IMR-90 (cell line): ENCODE results near the gene RBPJ. TPM values are rescaled to one million over a fixed set of nuclear protein-coding genes. Genes with fewer than 3 reads are reported as not detected.

Source experiments
- ATAC-seq: fragments of 200-7000 bp; cut with Tn5 transposase; 2 replicates; pipeline ENCODE4 v1.9.1; 2020; ENCODE audit warnings: low read depth, mild to moderate bottlenecking, moderate library complexity
- BruUV-seq: library from RNA; stranded (reverse); fragments of 400-500 nt; replicated peaks from 2 replicates; lab custom pipeline; 2021; lab: Mats Ljungman, UMichigan
- CTCF ChIA-PET: fragments of 300-600 bp; formaldehyde crosslinking; extraction: SDS; loops from one replicate; lab custom pipeline; 2021; ENCODE audit warnings: antibody characterized with exemption; lab: Yijun Ruan, JAX
- POLR2A ChIA-PET: fragments of 300-600 bp; sonication (Branson Sonifier 250); formaldehyde crosslinking; loops from one replicate; lab custom pipeline; 2022; ENCODE audit warnings: antibody characterized with exemption; ENCODE audit not compliant: unreplicated experiment; lab: Charles Lee
- DNase-seq: peaks from one replicate; pipeline ENCODE4 v3.0.0; 2013
- H2AFZ ChIP-seq: replicated peaks from 2 replicates; pipeline ENCODE3; 2013; ENCODE audit warnings: low read length, mild to moderate bottlenecking; ENCODE audit not compliant: poor library complexity
- H2AK5ac ChIP-seq: 2 replicates; pipeline ENCODE4 v1.6.1; 2013; ENCODE audit warnings: low read depth, low read length, inconsistent platforms
- H2AK9ac ChIP-seq: replicated peaks from 2 replicates; pipeline ENCODE3; 2013; ENCODE audit warnings: mild to moderate bottlenecking, low read depth, low read length, moderate library complexity; ENCODE audit not compliant: poor library complexity
- H2BK120ac ChIP-seq: 2 replicates; pipeline ENCODE4 v1.6.1; 2013; ENCODE audit warnings: low read depth, low read length, inconsistent platforms
- H2BK15ac ChIP-seq: 3 replicates; pipeline ENCODE4 v1.6.1; 2013; ENCODE audit warnings: low read depth, low read length, inconsistent platforms
- H2BK20ac ChIP-seq: 2 replicates; pipeline ENCODE4 v1.6.1; 2013; ENCODE audit warnings: low read depth, mild to moderate bottlenecking, inconsistent platforms, low read length, moderate library complexity
- H2BK5ac ChIP-seq: 2 replicates; pipeline ENCODE4 v1.6.1; 2013; ENCODE audit warnings: mild to moderate bottlenecking, low read depth, low read length, inconsistent platforms; ENCODE audit not compliant: poor library complexity, severe bottlenecking
- H3K14ac ChIP-seq: replicated peaks from 2 replicates; pipeline ENCODE4 v1.6.1; 2013; ENCODE audit warnings: low read depth, low read length, inconsistent platforms
- H3K18ac ChIP-seq: 2 replicates; pipeline ENCODE4 v1.6.1; 2013; ENCODE audit warnings: low read depth, low read length, control low read depth
- H3K23ac ChIP-seq: 2 replicates; pipeline ENCODE4 v1.6.1; 2013; ENCODE audit warnings: low read depth, low read length, inconsistent platforms
- H3K27ac ChIP-seq: 2 replicates; pipeline ENCODE4 v1.5.1; 2013; ENCODE audit warnings: mild to moderate bottlenecking, control low read depth, low read length; ENCODE audit not compliant: insufficient read depth
- H3K27me3 ChIP-seq: 2 replicates; pipeline ENCODE4 v1.6.1; 2013; ENCODE audit warnings: low read length; ENCODE audit not compliant: control insufficient read depth, insufficient read depth
- H3K36me3 ChIP-seq: 2 replicates; pipeline ENCODE4 v1.6.1; 2013; ENCODE audit warnings: low read length, mixed read lengths; ENCODE audit not compliant: control insufficient read depth, insufficient read depth
- H3K4ac ChIP-seq: 2 replicates; pipeline ENCODE4 v1.6.1; 2013; ENCODE audit warnings: low read depth, low read length, inconsistent platforms
- H3K4me1 ChIP-seq: 2 replicates; pipeline ENCODE4 v1.6.1; 2013; ENCODE audit warnings: low read length, mixed read lengths; ENCODE audit not compliant: control insufficient read depth, insufficient read depth
- H3K4me2 ChIP-seq: 2 replicates; pipeline ENCODE4 v1.6.1; 2013; ENCODE audit warnings: low read depth, mild to moderate bottlenecking, control low read depth, low read length, moderate library complexity
- H3K4me3 ChIP-seq: 2 replicates; pipeline ENCODE4 v1.5.1; 2013; ENCODE audit warnings: low read depth, mild to moderate bottlenecking, control low read depth, low read length, moderate library complexity; ENCODE audit not compliant: insufficient read depth
- H3K56ac ChIP-seq: 2 replicates; pipeline ENCODE4 v1.6.1; 2013; ENCODE audit warnings: low read length, inconsistent platforms; ENCODE audit not compliant: insufficient read depth; ENCODE audit errors: extremely low read depth
- H3K79me1 ChIP-seq, 2 experiments: 2 replicates each; pipeline ENCODE4 v1.6.1; 2013; ENCODE audit warnings: low read length in 2 of 2, inconsistent platforms in 1 of 2, low read depth in 1 of 2
- H3K9ac ChIP-seq: 2 replicates; pipeline ENCODE4 v1.6.1; 2013; ENCODE audit warnings: low read depth, low read length, control low read depth
- H3K9me1 ChIP-seq: 2 replicates; pipeline ENCODE4 v1.6.1; 2013; ENCODE audit warnings: low read length, inconsistent platforms; ENCODE audit not compliant: insufficient read depth
- H3K9me3 ChIP-seq: 2 replicates; pipeline ENCODE4 v1.6.1; 2013; ENCODE audit warnings: low read length; ENCODE audit not compliant: control insufficient read depth, insufficient read depth
- H4K20me1 ChIP-seq: 2 replicates; pipeline ENCODE4 v1.6.1; 2013; ENCODE audit warnings: low read length, inconsistent platforms; ENCODE audit not compliant: insufficient read depth
- H4K5ac ChIP-seq: 2 replicates; pipeline ENCODE4 v1.6.1; 2013; ENCODE audit warnings: mild to moderate bottlenecking, low read depth, low read length, control low read depth
- H4K8ac ChIP-seq, 2 experiments: 2 replicates each; pipeline ENCODE4 v1.6.1; 2013; ENCODE audit warnings: low read depth in 2 of 2, low read length in 2 of 2, control low read depth in 1 of 2, inconsistent platforms in 1 of 2
- H4K91ac ChIP-seq: 2 replicates; pipeline ENCODE4 v1.6.1; 2013; ENCODE audit warnings: low read depth, low read length, inconsistent platforms; ENCODE audit not compliant: insufficient read depth
- BHLHE40 ChIP-seq: fragments of 150-350 bp; IDR thresholded peaks from 2 replicates; pipeline ENCODE4 v1.6.1; 2016; ENCODE audit warnings: mild to moderate bottlenecking, low read depth, low read length
- CHD1 ChIP-seq: IDR thresholded peaks from 2 replicates; pipeline ENCODE4 v1.6.1; 2012; ENCODE audit warnings: low read depth, low read length, improper control_type of control experiment
- FOS ChIP-seq: fragments of 150-350 bp; IDR thresholded peaks from 2 replicates; pipeline ENCODE4 v1.6.1; 2016; ENCODE audit warnings: low read depth, low read length
- MAFK ChIP-seq: IDR thresholded peaks from 2 replicates; pipeline ENCODE4 v1.6.1; 2012; ENCODE audit warnings: low read depth, low read length, improper control_type of control experiment
- MAZ ChIP-seq: IDR thresholded peaks from 2 replicates; pipeline ENCODE4 v1.6.1; 2012; ENCODE audit warnings: low read depth, mild to moderate bottlenecking, low read length, improper control_type of control experiment, moderate library complexity, borderline replicate concordance
- MXI1 ChIP-seq: IDR thresholded peaks from 2 replicates; pipeline ENCODE4 v1.6.1; 2012; ENCODE audit warnings: low read depth, mild to moderate bottlenecking, low read length, moderate library complexity, borderline replicate concordance
- NFE2L2 ChIP-seq: fragments of 150-350 bp; IDR thresholded peaks from 2 replicates; pipeline ENCODE4 v1.6.1; 2016; ENCODE audit warnings: low read depth, mild to moderate bottlenecking, low read length
- POLR2A ChIP-seq: IDR thresholded peaks from 2 replicates; pipeline ENCODE4 v1.6.1; 2012; ENCODE audit warnings: mild to moderate bottlenecking, low read depth, low read length
- RAD21 ChIP-seq: IDR thresholded peaks from 2 replicates; pipeline ENCODE4 v1.6.1; 2012; ENCODE audit warnings: low read length, improper control_type of control experiment
- RFX5 ChIP-seq: IDR thresholded peaks from 2 replicates; pipeline ENCODE4 v1.8.0; 2012; ENCODE audit warnings: low read depth, mild to moderate bottlenecking, low read length, moderate library complexity
- SMC3 ChIP-seq: fragments of 150-350 bp; IDR thresholded peaks from 2 replicates; pipeline ENCODE4 v1.6.1; 2016; ENCODE audit warnings: low read depth, mild to moderate bottlenecking, antibody characterized with exemption, low read length, moderate library complexity
- WGBS, 2 experiments: methylation state at CpG; one replicate each; pipeline versions ENCODE4 v1.1.5 to v1.1.7; 2013; ENCODE audit warnings: missing lambda C conversion rate in 2 of 2; ENCODE audit not compliant: insufficient read length in 1 of 2; ENCODE audit errors: extremely low coverage in 2 of 2; 5-methylcytosine and 5-hydroxymethylcytosine counted together
- dilution Hi-C: fragments of 300-500 bp; cut with HindIII; formaldehyde crosslinking; loops from one replicate; pipeline ENCODE4 v1.14.3; 2018; ENCODE audit warnings: low sequenced_read_pairs; ENCODE audit not compliant: unreplicated experiment
- in situ Hi-C: fragments of 300-500 bp; cut with MboI; formaldehyde crosslinking; loops from 3 replicates; pipeline ENCODE4 v1.14.3; 2019; ENCODE audit warnings: low sequenced_read_pairs, inconsistent platforms, mixed read lengths
- intact Hi-C: fragments of 100-400 bp; cut with micrococcal nuclease; formaldehyde crosslinking; loops from 2 replicates; pipeline ENCODE4 v1.10.0; 2022
- polyA plus RNA-seq, 3 experiments: library from polyadenylated mRNA; depleted of rRNA; stranded (reverse); fragments of >200 nt; gene quantifications; 2 replicates each; pipeline ENCODE4 v1.2.3, GENCODE V29; 2012; ENCODE audit warnings: low replicate concordance in 1 of 3
- total RNA-seq: library from RNA; depleted of rRNA; stranded (reverse); fragments of >200 nt; gene quantifications from 2 replicates; pipeline ENCODE4 v1.2.3, GENCODE V29; 2012
- TF ChIP-seq, protein P1 (sequence below): fragments of 150-350 bp; IDR thresholded peaks from 2 replicates; pipeline ENCODE4 v1.6.1; 2016; ENCODE audit warnings: low read depth, mild to moderate bottlenecking, low read length, moderate library complexity, borderline replicate concordance

Gene RBPJ
- total and polyA plus RNA-seq, 2 of the 4 experiments (the other 2 are of a cell fraction), result 50.3 to 148 TPM

DNA sequence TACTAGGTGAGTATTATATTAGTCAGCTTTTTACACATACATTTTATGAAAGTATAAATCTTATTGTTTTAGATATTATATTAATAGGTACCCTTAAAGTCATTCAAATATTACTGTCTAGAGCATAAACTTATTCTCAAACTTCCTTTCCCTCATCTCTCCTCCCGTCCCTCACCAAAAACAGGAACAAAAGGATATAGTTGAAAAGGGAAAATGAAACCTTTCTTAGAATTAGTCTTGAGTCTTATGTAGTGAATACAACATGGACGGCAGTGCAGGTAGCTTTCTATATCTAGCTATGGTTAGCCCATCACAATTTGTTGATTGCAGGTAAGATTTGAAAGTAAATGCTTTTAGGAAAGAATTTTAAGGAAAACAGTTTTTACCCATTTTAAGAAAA lies 65.6 kb downstream of the RBPJ start:
- Histone ChIP-seq H3K27ac (no peak overlapping the region), H3K56ac (no peak overlapping the region), H2AK5ac (no peak overlapping the region), H3K9ac (no peak overlapping the region), H2BK5ac (no peak overlapping the region), H2BK120ac (no peak overlapping the region), H3K9me3 (no peaks in the 10 kb centered on the region), H2BK15ac (no peak overlapping the region), H4K91ac (no peak overlapping the region), H4K20me1 (peaks cover 27% of the 10 kb centered on the region), H3K18ac (no peak overlapping the region), H2AK9ac (no peak overlapping the region), H2BK20ac (no peak overlapping the region), H3K4me1 (peaks cover 5% of the 10 kb centered on the region), H3K4ac (no peak overlapping the region), H4K5ac (no peak overlapping the region), H3K14ac (no peak overlapping the region), H3K9me1 (peaks cover 4% of the 10 kb centered on the region), H3K4me2 (no peak overlapping the region), H3K23ac (no peak overlapping the region), H4K8ac (no peak overlapping the region), H3K27me3 (no peaks in the 10 kb centered on the region), H3K79me1 (peaks cover 30 to 40% of the 10 kb centered on the region in 2 experiments), H2AFZ (no peak overlapping the region), H3K36me3 (peaks cover 17% of the 10 kb centered on the region), H3K4me3 (no peak overlapping the region)
- ATAC-seq (no peak), DNase-seq (no peak)
- intact Hi-C loops (no loop called here), dilution Hi-C loops (no loop called here), in situ Hi-C loops (no loop called here)
- CTCF ChIA-PET, result interaction anchor here (0.8 kb wide), 1 partner anchor 13 kb away, joined by 5 read pairs; no protein-coding TSS in a partner anchor
- no TSS peak for BruUV-seq
- TF ChIP-seq NFE2L2 (no peak), POLR2A (no peak), MAFK (no peak), MAZ (no peak), SMC3 (no peak), RFX5 (no peak), BHLHE40 (no peak), CHD1 (no peak), RAD21 (no peak), FOS (no peak), MXI1 (no peak)
- TF ChIP-seq, protein P1, sequence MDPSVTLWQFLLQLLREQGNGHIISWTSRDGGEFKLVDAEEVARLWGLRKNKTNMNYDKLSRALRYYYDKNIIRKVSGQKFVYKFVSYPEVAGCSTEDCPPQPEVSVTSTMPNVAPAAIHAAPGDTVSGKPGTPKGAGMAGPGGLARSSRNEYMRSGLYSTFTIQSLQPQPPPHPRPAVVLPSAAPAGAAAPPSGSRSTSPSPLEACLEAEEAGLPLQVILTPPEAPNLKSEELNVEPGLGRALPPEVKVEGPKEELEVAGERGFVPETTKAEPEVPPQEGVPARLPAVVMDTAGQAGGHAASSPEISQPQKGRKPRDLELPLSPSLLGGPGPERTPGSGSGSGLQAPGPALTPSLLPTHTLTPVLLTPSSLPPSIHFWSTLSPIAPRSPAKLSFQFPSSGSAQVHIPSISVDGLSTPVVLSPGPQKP, result no peak
- POLR2A ChIA-PET, result no interaction called here
- WGBS, 2 experiments, result no CpG with 5 or more reads among the region's 2 CpGs
